Hindlimb muscle (tissue), 1 donor: ENCODE data around the gene EPHA4. TPM values are rescaled to one million over a fixed set of nuclear protein-coding genes. Genes with fewer than 3 reads are reported as not detected.

ENCODE experiments used
- DNase-seq: peaks from one replicate; pipeline ENCODE4 v3.0.0-alpha.2; 2013
- polyA plus RNA-seq: library from polyadenylated mRNA; unstranded; fragments of 120-200 nt; gene quantifications from one replicate; pipeline ENCODE4 v1.2.1, GENCODE V29; 2013; ENCODE audit not compliant: insufficient read length

EPHA4 gene
- polyA plus RNA-seq, 1 donor: 12.2 TPM

DNA sequence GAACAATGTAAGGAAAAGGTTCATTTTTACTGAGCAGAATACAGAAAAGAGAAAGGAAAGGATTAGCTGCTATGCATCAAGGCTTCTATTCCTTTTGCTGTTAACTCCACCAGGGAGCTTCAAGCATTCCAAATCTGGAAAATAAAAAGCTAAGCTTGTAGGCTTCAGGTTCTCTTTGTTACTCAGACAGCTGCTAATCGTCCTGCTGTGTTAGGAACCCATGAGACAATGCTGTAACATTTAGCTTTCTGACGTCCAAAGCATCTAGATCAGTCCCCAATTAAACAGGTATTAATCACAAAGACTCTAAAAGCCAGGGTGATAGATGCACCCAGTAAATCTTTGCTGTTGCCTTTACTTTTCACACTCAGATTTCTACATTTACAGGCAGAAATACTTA is 103.8 kb downstream of the EPHA4 start:
- no peak for DNase-seq

DNA sequence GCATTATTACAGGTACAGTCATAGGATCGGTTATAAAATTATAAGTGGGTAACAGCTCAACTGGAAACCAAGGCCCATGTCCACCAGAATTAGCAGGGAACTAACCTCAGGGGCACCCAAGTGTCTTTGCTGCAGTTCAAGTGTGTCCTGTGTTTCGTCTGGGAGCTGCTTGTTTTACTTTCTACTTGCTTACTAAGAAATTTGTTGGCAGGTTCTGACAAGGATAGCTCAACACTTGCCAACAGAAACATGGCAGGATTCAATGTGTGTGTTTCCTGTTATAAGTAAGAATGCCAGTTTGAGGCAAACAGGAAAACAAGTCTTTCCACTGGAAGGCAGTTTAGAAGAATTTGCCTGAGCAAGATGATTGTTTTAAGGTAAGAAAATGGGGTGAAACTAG is 104.5 kb downstream of the EPHA4 start:
- no peak for DNase-seq

DNA sequence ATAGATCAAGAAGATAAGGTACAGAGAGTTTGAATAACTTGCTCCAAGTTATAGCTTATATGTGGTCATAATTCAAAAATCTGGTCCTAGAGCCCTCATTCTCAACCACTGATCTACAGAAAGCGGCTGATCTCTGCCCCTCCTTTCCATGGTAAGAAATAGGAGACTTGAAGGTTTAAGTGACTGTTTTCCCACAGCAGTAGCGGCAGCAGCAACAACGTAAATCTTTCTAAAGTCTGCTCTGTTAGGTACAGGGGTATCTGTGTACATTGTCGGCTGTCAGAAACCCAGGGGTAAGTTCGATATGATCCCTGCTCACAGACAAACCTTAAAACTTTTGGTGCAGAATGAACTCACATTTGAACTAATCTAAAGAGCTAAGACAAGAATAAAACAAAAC is 105.4 kb downstream of the EPHA4 start:
- no peak for DNase-seq

DNA sequence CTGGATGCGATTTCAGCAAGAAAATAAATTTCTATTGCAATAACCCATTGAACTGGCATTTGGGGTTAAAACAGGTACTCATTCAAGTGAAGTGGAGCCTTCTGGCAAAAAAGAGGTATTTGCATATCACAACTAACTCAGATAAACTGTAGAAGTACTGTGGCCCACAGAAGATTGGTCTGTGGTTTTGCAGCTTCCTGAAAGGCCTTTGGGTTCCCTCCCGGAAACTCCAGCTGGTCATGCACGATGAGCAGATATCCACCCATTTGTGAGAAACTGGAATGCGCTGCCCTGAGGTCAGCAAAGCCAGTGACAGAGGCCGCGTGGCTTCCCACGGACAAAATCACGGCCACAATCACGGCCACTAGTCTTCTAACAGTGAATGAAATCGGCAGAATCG is 106.3 kb downstream of the EPHA4 start:
- DNase-seq: no peak

DNA sequence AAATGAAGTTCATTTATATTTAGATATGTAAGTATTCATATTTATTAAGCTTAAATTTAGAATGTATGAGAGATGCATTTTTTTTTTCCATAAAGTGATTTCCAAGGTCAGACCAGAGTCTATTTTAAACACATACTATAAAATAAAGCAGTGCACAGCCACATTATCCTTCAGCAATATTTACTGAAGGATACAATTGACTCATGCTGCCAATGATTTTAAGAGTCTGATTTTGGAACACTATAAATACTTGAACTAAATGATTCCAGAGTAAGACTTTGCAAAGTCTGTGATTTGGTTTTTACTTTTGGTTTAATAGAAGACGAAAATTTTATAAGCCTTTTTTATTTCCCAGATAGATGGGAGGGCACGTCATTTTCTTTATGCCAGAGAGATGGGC is 107.1 kb downstream of the EPHA4 start:
- DNase-seq: no peak

DNA sequence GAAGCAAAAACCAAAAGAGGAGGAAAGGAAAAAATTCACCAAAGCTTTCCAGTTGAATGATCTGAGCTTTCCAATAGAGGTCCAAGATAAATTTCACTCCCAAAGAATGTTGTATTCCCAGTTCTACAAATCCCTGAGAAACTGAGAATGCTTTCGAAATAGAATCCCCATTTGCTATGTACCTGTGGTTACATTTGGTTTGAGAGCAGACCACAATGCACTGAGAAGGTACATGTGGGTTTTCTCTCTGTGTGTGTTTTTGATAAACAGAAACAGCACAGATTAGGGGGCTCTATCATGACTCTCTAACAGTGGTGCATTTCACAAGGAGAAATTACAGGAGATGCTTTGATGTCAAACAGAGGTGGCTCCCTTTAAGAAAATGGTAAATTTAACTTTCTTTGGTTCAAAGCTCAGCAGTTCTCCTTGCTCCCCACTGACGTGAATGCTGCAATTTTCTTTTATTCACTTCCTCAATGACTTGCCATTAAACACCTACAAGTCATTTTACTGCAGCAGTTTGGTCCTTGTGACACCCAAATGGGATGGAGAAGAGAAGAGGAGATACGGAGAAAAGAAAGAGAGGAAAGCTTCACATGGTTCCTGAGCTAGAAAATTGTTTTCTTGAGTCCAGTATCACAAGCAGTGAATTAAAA is 108.7 kb downstream of the EPHA4 start:
- DNase-seq: no peak

DNA sequence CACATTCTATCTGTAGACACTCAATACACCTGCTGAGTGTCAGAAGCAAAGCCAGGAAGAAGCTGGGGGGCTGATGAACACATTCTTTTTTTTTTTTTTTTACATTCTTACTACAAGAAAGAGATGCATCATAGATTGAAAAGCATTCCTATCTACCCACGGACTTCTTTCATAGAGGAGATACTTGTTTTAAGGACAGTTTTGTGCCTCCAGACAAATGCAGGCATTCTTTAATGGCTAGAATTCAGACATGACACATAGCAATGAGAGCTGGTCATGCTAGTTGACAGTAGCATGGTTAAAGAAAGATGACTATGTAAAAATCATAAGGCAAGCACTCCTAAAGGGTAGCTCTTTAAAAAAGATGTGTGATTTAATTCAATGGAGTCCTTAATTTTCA is 110.2 kb downstream of the EPHA4 start:
- DNase-seq: no peak

DNA sequence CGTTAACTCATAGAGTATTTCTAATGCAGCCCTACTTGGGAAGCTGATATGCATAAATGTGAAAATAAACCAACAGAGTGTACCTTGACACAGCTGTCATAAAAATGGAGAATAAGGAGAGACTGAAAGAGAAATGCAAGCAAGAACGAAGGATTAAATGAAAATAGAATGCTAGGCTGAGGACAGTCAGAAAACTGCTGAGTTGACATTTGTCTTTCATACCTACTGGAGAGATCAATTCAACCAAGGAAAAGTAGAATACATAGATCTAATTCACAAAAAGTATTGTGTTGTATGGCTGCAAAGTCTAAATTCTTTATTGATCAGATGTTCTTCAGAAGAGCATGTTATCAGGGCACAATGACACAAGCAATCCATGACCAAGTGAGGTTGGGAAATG is 112.0 kb downstream of the EPHA4 start:
- DNase-seq: no peak

DNA sequence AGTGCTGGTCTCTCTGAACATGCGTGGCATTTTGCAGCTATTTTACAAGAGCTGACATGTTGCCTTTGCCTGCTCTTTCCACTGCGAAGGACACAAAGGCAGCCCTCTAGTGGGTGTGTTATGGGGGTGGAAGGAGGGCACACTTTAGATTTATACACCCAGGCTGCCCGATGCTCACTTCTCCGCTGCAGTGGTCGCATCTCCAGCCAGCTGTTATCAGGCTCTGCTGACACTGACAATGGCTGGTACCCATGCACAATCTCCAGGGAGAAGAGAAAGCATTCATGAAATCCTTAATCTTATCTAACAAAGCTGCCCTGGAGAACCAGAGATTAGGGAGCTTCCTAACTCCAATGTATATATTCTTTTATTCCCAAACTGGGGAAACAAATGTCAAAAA is 113.5 kb downstream of the EPHA4 start:
- DNase-seq: no peak

DNA sequence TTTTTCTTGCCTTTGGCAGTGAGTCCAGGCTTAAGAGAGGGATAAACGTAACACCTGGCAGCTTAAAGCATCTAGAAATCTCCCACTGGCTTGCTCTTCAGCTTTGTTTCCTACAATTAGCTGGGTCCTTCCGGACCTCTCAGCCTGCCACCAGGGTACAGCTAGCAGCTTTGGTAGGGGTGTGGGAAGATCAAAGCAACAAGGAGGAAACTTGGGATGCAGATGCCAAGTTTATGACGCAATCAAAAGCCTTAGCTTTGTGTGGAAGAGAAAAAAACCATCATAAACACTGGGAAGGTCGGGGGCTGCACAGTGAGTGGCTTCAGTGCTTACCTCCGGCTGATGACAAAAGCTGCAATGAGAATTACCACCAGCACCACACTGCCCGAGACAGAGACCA is 116.9 kb downstream of the EPHA4 start:
- no peak for DNase-seq

DNA sequence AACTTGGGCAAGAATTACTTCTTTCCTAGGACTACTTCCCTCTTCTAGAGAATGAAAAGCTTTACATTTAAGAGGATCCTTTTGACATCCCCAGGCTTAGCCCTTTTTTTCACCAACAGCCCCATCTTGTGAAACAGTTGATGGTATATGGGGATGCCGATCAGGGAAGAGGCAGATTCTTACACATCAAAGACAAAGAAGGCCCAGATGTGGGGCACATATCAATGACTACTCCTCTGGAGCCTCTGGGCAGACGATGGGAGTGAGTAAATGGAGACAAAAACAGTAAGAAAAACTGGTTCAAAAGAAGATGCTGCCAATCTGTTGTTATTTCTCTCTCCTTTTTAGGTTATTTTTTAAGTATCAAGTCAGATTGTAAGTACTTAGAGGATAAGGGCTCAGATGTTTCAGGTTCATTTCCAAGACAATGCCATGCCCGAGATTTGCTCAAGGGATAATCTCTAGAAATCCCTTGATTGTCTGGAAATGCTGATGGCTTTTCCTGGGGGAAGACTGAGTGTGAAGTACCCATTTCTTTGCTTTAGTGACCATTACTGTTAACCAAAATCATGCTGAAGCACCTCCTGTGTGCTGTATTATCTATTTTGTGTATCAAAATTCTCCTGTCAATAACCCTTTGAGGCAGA is 117.5 kb downstream of the EPHA4 start:
- no peak for DNase-seq

DNA sequence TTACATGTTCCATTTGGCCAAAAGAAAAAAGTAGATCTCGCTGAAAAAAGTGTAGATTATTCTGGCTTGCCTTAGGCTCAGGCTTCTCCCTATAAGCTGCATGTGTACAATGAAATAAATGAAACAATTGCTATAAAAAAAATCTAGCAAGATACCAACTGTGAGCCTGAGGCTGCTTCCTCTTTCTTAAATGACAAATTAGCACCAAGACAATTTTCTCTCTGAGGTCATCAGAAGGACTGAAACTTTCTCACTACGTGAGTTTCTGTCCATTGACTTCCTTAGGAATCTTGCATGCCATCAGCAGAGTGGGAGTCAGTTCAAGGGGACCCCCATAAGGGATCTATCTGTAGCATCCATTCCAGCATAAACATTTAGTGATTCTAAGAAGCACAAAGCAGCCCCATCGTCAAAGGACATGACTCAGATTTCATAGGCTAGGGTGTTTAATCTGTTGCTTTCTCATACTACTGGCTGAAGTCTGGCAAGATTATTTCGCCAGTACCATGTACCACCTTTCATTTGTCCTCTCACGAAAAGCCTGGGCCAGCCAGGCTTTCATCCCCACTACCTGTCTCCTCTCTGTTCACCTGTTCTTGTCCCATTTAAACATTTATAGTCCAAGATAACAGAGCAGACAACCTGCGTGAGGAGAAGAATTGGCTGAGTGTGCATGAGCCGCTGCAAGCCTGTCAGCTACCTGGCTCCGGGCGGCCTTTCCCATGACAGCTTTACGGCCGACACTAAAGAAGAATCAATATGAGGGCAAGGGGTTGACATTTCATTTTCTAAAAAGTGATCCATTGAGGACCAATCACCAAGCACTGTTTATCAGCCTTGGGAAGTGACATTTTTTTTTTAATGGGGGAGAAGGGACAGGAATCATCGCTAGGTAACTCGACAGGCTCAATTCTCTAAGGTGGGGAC is 120.0 kb downstream of the EPHA4 start:
- DNase-seq: no peak

DNA sequence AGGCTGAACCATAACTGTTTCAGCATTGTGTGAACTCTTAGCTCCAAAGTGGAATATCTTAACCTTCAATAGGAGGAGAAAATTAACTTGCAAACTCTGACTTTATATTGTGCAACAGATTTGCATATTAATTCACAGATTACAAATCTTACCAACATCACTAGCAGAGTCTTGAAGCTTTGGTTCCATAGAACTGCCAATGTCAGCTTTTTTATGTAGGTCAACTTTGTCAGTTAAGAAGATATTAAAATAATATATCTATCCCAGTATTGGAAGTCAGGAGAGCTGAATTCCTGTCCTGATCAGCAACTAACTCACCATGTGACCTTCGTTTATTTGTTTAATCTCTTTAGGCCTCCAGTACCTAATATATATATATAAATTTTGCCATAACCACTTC is 121.8 kb downstream of the EPHA4 start:
- DNase-seq: no peak

DNA sequence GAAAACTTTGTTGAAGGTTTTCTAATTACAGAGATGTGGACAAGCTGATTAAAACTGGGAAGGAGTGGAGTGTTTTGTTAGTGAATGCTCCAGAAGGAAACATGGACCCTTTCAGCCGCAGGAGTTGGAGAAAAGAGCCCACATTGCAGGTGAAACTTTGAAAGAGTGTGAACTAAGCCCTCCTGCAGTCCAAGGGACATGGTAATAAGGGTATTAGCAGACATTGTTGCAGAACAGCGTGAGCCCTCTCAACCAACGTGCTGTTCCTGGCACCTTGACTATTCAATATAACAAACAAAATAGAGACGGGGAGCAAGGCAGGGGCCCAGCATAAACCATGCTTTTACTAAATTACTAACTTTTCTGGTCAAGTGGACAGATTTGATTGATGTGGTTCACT is 122.7 kb downstream of the EPHA4 start:
- DNase-seq: no peak

DNA sequence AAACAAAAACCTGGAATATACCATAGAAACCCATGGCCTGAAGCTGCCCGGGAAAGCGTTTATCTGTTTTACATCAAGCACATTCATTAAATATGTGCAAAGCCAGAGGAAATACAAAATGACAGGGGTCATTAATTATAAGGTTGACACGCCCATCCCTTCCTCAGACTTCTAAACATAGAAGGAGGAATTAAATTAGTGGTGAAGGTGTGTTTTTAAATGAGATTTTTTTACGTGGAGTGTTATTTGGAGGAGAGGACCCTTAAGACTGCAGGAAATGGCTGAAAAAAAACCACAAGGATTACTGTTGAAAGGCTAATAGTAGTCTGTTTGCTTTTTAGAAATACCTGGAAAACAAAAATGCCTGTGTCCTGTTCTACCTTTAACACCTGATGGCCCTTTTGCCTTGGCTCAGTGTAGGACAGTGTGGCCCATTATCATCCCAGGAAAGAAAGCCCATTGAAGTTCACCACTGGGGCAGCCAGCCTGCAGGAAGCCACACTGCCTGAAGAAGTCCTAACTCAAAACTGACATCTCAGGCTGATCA is 123.2 kb downstream of the EPHA4 start:
- DNase-seq: no peak

DNA sequence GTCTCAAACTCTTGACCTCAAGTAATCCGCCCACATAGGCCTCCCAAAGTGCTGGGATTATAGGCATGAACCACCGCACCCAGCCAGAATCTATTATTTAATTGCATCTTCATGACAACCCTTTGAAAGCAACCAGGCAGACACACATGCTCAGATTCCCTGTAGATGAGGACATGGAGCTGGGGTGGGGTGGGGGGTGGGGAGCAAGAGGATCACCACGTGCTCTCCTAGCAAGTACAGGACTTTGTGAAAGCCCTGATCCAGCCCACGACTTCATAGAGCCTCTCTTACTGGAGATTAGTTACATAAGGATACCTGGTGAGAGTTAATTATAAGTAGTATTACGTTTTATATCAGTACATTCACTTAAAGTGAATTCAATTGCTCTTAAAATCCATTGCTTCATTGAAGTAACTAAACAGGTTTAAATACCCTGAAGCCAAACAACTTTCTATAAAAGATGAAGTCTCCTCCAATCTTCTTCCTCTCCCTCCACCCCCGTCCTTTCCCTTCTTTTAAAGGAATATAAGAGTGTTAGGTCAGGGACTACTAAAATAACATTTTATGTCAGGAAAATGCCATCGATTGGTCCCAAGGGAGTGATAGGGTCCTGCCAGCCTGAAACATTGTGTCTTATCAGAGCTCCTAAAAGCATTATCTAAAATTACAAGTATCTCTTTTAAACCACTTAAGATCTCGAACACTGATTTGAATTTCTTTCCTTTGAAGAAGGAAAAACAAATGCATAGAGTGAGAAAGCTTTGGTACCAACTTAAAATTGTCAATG is 123.9 kb downstream of the EPHA4 start:
- DNase-seq: no peak

DNA sequence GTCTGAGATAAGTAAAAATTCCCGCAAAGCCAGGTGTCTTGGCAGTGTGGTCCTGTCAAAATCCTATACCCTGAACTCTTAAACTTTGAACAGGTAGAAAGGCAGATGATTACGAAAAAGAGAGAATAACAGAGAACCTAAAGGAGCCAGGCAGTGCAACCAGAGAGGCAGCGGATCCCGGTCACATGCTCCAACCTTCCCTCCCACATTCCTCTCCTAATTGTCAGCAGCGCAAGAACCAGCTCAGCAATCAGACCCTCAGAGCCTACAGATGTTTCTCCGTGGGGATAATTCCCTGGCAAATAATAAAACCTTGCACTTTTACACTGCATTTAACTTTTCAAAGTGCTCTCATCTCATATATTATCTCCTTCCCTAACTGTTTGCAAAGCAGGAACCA is 124.8 kb downstream of the EPHA4 start:
- no peak for DNase-seq

DNA sequence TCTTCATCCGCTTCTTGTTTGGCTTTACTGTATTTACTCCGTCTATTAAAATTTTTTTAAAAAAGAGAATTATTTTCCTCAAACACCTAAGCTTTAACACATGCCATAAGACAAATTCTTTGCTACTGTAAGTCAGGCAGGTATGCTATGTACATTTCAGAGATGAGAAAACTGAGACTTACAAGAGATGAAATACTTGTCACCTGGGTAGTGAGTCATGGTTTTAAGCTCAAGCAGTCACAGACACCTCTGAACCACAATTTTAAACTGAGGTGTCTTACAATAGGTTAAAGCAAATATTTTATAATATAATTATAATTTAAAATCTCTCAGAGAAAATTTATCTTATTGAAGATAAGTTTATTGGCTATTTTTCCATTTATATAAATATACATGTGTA is 126.0 kb downstream of the EPHA4 start:
- no peak for DNase-seq

DNA sequence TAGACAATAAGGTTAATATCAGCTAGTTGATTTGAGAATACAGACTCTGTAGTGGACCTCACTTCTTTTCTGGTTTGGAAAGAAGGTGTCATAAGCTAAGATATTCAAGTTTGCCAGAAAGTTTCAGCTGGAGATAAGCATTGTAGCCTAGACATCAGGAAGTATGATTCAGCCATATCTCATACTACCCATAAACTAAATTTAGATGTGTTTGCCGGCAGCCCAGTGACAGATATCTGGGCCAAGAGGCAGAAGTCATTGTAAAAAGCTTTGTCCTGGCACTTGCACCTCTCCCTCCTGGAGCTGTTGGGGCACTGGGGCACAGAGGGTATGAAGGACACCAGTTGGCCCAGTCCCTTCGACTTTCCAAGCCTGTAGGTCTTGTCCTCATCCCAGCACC is 128.0 kb downstream of the EPHA4 start:
- no peak for DNase-seq

DNA sequence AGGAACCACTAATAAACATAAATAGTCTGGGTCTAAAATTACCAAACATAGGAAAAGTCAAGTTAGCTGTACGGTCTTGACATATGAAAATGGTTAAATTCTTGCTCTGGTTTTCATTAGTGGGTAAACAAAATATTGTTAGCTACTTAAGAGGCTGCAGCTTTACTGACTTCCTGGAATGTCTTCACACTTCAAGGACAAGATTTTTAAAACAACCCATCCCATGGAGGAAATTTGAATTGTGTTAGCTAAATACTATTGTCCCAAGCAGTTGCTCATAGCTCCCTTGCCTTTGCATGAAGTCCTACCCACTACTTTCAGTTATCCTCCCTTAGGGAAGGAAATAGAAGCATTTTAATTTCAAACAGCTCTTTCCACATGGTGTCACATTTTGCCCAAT is 128.5 kb downstream of the EPHA4 start:
- no peak for DNase-seq

DNA sequence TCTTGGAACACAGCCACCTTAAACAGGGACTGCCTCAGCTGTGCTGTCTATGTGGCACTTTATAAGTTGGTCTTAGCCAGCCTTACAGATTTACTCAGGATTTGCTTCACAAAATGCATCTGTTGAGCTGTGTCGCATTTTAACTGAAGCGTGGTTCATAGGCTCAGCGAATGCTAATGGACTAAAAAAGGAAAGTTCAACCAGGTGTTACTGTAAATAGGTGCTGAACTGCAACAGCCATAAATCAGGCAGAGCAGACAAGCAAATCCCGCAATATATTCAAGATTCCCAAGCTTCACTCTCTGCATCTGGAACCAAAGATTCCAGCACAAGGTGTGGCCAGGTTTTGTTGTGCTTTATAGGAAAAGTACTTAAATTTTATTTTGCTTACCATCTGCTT is 130.0 kb downstream of the EPHA4 start:
- DNase-seq: no peak

DNA sequence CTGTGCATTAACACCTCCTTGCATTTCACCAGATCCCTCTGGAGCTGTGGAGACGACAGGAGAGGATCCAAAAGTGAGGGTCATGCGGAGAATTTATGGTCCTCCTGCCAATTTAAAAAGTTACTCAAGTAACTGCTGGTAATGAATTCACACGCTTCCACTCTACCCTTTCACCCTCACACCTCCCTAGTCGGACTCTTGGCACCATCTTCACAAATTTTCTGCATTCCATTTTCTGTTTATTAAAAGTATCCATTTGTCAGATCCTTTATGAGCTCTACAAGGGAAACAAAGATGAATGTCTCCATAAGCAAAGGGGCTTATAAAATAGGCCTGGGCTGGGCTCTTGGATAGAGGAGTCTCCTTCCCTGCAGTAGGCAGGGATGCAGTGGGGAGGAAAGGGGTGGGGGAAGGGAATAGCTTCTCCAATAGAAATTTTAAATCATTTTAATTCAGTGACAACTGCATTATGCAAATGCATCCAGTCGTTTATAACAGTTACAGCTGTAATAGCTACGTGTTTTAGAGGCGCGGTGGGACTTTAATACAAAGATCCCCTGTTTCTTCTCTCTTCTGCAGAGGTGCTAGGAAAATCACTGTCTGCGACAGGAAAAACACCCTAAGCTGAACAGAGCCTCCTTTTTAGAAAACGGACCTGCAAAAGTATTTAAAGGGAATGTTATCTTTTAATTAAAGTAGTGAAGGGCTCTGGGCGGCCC is 132.2 kb downstream of the EPHA4 start:
- DNase-seq: no peak
